CD8-positive, alpha-beta memory T cell (primary cell): ENCODE measurements around the gene ATP8B1. TPM values are rescaled to one million over a fixed set of nuclear protein-coding genes. Genes with fewer than 3 reads are reported as not detected.

Experiments used
- CTCF ChIA-PET: fragments of 350-600 bp; sonication (Branson Sonifier 250); formaldehyde crosslinking; loops from one replicate; lab custom pipeline; 2021; ENCODE audit warnings: antibody characterized with exemption; lab: Charles Lee
- POLR2A ChIA-PET: fragments of 350-600 bp; sonication (Branson Sonifier 250); formaldehyde crosslinking; loops from one replicate; lab custom pipeline; 2021; ENCODE audit warnings: antibody characterized with exemption; lab: Charles Lee
- DNase-seq, 5 donors: peaks; one replicate each; pipeline versions ENCODE4 v3.0.0 to v3.0.0-alpha.2; 2020 to 2022; ENCODE audit warnings: mixed read lengths in 1 of 5
- H3K27ac ChIP-seq: one replicate; pipeline ENCODE4 v1.7.0; 2013; ENCODE audit warnings: low read depth, mild to moderate bottlenecking, low read length, moderate library complexity
- H3K27me3 ChIP-seq: 2 replicates; pipeline ENCODE4 v1.7.0; 2013; ENCODE audit warnings: low read length, mild to moderate bottlenecking; ENCODE audit not compliant: insufficient read depth, poor library complexity, severe bottlenecking
- H3K36me3 ChIP-seq: 2 replicates; pipeline ENCODE4 v1.7.0; 2013; ENCODE audit warnings: mild to moderate bottlenecking, low read length, moderate library complexity; ENCODE audit not compliant: insufficient read depth
- H3K4me1 ChIP-seq: 2 replicates; pipeline ENCODE4 v1.7.0; 2013; ENCODE audit warnings: mild to moderate bottlenecking, low read length, moderate library complexity; ENCODE audit not compliant: insufficient read depth
- H3K4me3 ChIP-seq: 2 replicates; pipeline ENCODE4 v1.7.0; 2013; ENCODE audit warnings: mild to moderate bottlenecking, low read length
- H3K9me3 ChIP-seq: 2 replicates; pipeline ENCODE4 v1.7.0; 2013; ENCODE audit warnings: mild to moderate bottlenecking, low read length
- H3K27ac Mint-ChIP-seq, 8 donors: one replicate each; pipeline ENCODE4 v1.8.0; 2020 to 2021; ENCODE audit warnings: mixed read lengths in 8 of 8, mild to moderate bottlenecking in 6 of 8, inconsistent platforms in 3 of 8, moderate library complexity in 3 of 8
- H3K27me3 Mint-ChIP-seq, 2 donors: one replicate each; pipeline ENCODE4 v1.8.0; 2020 to 2021; ENCODE audit warnings: mixed read lengths in 2 of 2, mild to moderate bottlenecking in 1 of 2, moderate library complexity in 1 of 2
- H3K36me3 Mint-ChIP-seq, 3 donors: one replicate each; pipeline ENCODE4 v1.8.0; 2020 to 2021; ENCODE audit warnings: mixed read lengths in 3 of 3, inconsistent platforms in 1 of 3, mild to moderate bottlenecking in 1 of 3
- H3K4me1 Mint-ChIP-seq, 3 donors: one replicate each; pipeline ENCODE4 v1.8.0; 2020 to 2021; ENCODE audit warnings: mixed read lengths in 3 of 3, inconsistent platforms in 1 of 3, mild to moderate bottlenecking in 1 of 3
- H3K4me3 Mint-ChIP-seq, 7 donors: one replicate each; pipeline ENCODE4 v1.8.0; 2020 to 2021; ENCODE audit warnings: mixed read lengths in 7 of 7, mild to moderate bottlenecking in 6 of 7, moderate library complexity in 4 of 7, inconsistent platforms in 2 of 7
- H3K9me3 Mint-ChIP-seq, 5 donors: one replicate each; pipeline ENCODE4 v1.8.0; 2020 to 2022; ENCODE audit warnings: mixed read lengths in 5 of 5, mild to moderate bottlenecking in 3 of 5, moderate library complexity in 2 of 5, inconsistent platforms in 1 of 5
- polyA plus RNA-seq: library from polyadenylated mRNA; unstranded; fragments of 300-500 nt; fragmentation: Illumina TruSeq; gene quantifications from one replicate; pipeline ENCODE4 v1.2.3, GENCODE V29; 2021
- total RNA-seq, 2 experiments: library from RNA; stranded (reverse); gene quantifications; one replicate each; pipeline ENCODE4 v1.2.3, GENCODE V29; 2021

The ATP8B1 gene
- total and polyA plus RNA-seq, 3 experiments from 2014 or later: not detected

DNA sequence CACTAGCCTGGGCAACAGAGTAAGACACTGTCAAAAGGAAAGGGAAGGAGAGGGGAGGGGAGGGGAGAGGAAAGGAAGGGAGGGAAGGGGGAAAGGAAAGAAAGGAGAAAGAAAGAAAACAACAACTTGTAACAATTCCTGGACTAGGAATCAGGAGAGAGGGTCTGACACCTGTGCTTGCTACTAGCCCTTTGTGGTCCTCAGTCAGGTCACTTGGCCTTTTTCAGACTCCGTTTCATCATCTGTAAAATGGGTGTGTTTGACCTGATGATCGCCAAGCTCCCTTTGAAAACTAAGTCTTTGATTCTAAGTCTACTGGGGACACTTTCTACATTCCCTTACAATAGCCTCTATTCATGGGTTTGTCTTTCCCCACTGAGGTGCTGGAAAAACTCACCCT, 11.4 kb upstream of the ATP8B1 start:
- ChIA-PET CTCF (no interaction called here), POLR2A (no interaction called here)
- no peaks in the 10 kb centered on the region for H3K4me1 ChIP-seq
- H3K36me3 ChIP-seq: no peaks in the 10 kb centered on the region
- H3K4me1 Mint-ChIP-seq: no peaks in the 10 kb centered on the region
- no peak for DNase-seq
- no peak overlapping the region for H3K27ac Mint-ChIP-seq
- H3K4me3 Mint-ChIP-seq: no peak overlapping the region
- no peaks in the 10 kb centered on the region for H3K27me3 ChIP-seq
- H3K27me3 Mint-ChIP-seq: peaks cover 5 to 35% of the 10 kb centered on the region in 2 donors
- peaks cover 0 to 12% (median 2%) of the 10 kb centered on the region in 3 donors for H3K36me3 Mint-ChIP-seq
- no peak overlapping the region for H3K4me3 ChIP-seq
- no peak overlapping the region for H3K27ac ChIP-seq
- peaks cover 13 to 20% (median 17%) of the 10 kb centered on the region in 5 donors for H3K9me3 Mint-ChIP-seq
- no peaks in the 10 kb centered on the region for H3K9me3 ChIP-seq

DNA sequence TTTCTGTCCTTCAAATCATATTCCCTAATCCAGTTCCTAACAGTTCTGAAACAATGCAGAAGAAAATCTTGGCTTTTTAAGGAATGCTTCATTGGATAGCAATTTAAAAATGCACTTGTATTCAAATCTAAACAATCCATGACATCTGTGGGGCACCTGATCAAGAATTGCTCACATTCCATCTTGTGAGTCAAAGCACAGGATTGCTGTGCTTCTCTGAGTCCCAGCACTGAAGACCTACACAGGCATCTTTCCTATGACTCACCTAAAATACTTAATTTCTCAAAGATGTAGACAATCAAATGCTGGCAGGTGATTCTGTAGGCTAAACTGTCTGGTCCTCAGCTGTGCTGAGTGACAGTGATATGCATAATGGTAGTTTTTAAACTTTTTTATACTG, 10.1 kb upstream of the ATP8B1 start:
- Mint-ChIP-seq H3K9me3 (peaks cover 13 to 20% (median 17%) of the 10 kb centered on the region in 5 donors), H3K27me3 (peaks cover 5 to 37% of the 10 kb centered on the region in 2 donors), H3K27ac (no peak overlapping the region), H3K36me3 (peaks cover 0 to 12% (median 2%) of the 10 kb centered on the region in 3 donors), H3K4me1 (no peaks in the 10 kb centered on the region), H3K4me3 (no peak overlapping the region)
- ChIA-PET POLR2A (no interaction called here), CTCF (no interaction called here)
- no peak overlapping the region for H3K4me3 ChIP-seq
- H3K9me3 ChIP-seq: no peaks in the 10 kb centered on the region
- DNase-seq: no peak
- H3K36me3 ChIP-seq: no peaks in the 10 kb centered on the region
- H3K27ac ChIP-seq: no peak overlapping the region
- H3K27me3 ChIP-seq: no peaks in the 10 kb centered on the region
- no peaks in the 10 kb centered on the region for H3K4me1 ChIP-seq

DNA sequence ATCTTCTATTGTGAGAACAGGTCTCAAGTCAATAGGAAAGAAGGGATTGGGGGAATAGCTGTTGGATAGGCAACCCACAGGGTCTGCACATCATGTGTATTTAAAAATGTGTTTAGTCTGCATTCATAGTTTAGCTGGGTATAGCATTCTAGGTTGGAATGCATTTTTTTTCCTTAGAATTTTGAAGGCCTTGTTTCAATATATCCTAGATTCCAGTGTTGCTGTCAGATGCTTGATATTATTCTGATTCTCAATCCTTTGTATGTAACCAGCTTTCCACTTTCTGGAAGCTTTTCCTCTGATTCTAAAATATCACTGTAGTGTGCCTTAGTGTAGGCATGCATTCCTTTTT, 9.0 kb upstream of the ATP8B1 start:
- peaks cover 13 to 20% (median 17%) of the 10 kb centered on the region in 5 donors for H3K9me3 Mint-ChIP-seq
- Histone ChIP-seq H3K4me3 (no peak overlapping the region), H3K27ac (no peak overlapping the region), H3K36me3 (no peaks in the 10 kb centered on the region), H3K27me3 (no peaks in the 10 kb centered on the region), H3K4me1 (no peaks in the 10 kb centered on the region), H3K9me3 (no peaks in the 10 kb centered on the region)
- H3K27me3 Mint-ChIP-seq: peaks cover 6 to 29% of the 10 kb centered on the region in 2 donors
- H3K27ac Mint-ChIP-seq: no peak overlapping the region
- DNase-seq: no peak
- H3K36me3 Mint-ChIP-seq: peaks cover 0 to 12% (median 2%) of the 10 kb centered on the region in 3 donors
- ChIA-PET POLR2A (no interaction called here), CTCF (no interaction called here)
- no peaks in the 10 kb centered on the region for H3K4me1 Mint-ChIP-seq
- no peak overlapping the region for H3K4me3 Mint-ChIP-seq

DNA sequence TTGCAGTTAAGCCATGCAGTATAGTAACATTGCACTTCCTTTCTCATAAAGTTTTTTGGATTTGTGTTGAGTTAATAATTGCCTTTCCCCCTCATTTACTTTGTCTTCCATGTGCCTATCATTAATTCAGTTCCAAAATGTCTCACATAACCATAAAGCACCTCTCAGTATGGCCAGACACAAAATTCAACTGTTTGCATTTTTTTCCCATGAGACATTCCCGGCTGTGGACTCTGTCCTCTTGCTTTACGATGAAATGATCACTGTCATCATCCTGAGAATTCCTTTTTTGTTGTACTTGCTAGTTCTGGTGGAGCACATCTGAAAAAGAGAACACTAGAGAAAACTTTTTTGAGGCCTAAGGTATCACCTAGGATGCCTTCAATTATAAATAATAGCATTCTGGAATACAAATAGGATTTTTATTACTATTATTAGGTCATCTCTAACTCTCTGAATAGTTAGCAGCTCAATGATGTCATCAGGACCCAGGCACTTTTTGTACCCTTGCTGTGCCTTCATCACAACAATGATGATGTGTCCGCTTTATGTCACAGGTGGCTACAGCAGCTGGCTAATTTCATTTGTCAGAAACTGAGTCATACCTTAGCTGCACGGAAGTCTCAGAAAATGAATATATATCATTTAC, 8.5 kb upstream of the ATP8B1 start:
- peaks cover 0 to 12% (median 2%) of the 10 kb centered on the region in 3 donors for H3K36me3 Mint-ChIP-seq
- Histone ChIP-seq H3K9me3 (no peaks in the 10 kb centered on the region), H3K27ac (no peak overlapping the region), H3K4me3 (no peak overlapping the region), H3K4me1 (no peaks in the 10 kb centered on the region), H3K27me3 (no peaks in the 10 kb centered on the region), H3K36me3 (no peaks in the 10 kb centered on the region)
- ChIA-PET POLR2A (no interaction called here), CTCF (no interaction called here)
- peaks cover 13 to 20% (median 17%) of the 10 kb centered on the region in 5 donors for H3K9me3 Mint-ChIP-seq
- no peaks in the 10 kb centered on the region for H3K4me1 Mint-ChIP-seq
- DNase-seq: no peak
- H3K27ac Mint-ChIP-seq: no peak overlapping the region
- H3K4me3 Mint-ChIP-seq: no peak overlapping the region
- H3K27me3 Mint-ChIP-seq: peaks cover 10 to 28% of the 10 kb centered on the region in 2 donors

DNA sequence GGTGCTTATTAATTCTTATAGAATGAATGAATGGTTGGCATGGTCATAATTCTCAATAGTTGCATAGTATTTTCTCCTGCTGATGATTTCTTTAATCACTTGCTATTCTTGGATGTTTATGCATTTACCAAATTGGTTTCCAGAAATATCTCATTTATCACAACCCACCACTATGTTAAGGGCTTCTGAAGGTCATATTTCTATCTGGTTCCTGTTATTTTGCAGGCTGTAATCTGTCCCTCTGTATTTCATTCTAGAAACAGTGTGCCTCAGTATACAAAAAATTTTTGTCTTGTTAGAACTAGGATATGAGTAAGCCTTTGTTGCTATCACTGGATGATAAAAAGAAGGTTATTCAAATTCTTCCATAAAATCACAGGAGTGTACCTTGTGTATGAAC, 6.1 kb upstream of the ATP8B1 start:
- ChIA-PET POLR2A (no interaction called here), CTCF (no interaction called here)
- Histone ChIP-seq H3K36me3 (no peaks in the 10 kb centered on the region), H3K9me3 (no peaks in the 10 kb centered on the region), H3K4me1 (no peaks in the 10 kb centered on the region), H3K27me3 (peaks cover 1% of the 10 kb centered on the region), H3K4me3 (no peak overlapping the region), H3K27ac (no peak overlapping the region)
- Mint-ChIP-seq H3K27me3 (peaks cover 14 to 33% of the 10 kb centered on the region in 2 donors), H3K9me3 (peaks cover 13 to 20% (median 15%) of the 10 kb centered on the region in 5 donors), H3K4me3 (no peak overlapping the region), H3K36me3 (peaks cover 0 to 12% (median 2%) of the 10 kb centered on the region in 3 donors), H3K4me1 (no peaks in the 10 kb centered on the region), H3K27ac (no peak overlapping the region)
- DNase-seq: no peak

DNA sequence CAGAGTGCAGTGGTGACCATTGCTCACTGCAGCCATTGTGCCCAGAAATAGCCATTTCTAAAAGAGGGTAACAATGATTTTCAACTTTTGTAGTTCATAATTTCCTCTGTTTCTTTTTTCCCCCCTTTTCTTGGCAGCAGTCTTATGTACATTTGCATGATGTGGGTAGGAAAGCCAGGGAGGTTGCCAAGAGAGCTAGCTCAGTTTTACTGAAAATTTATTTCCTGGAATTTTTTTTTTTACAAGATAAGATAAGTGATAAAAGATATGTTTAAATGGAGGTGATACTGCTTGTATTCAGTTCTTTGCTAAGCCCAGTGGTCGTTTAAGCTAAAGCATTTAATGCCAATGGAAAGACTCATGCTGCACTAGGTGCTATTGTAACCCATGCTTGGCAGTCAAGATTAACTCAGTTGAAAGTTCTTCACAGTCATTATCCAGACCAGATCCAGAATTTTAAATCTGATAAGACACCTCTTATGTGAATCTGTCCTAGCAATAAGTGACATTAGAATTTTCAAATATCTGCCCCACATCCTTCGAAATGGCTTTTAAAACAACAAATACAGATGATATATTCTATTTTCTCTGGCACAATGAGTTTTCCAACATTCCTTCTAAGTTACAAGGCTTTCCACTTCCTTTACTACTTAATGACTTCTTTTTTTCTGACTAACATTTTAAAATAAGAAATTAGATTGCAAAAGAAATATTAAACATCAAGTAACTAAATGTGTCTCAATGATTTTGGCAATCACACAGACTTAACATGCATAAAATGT, 4.4 kb upstream of the ATP8B1 start:
- H3K4me1 Mint-ChIP-seq: peaks cover 0 to 4% (median 0%) of the 10 kb centered on the region in 3 donors
- CTCF ChIA-PET: no interaction called here
- no peak overlapping the region for H3K27ac Mint-ChIP-seq
- peaks cover 17 to 29% of the 10 kb centered on the region in 2 donors for H3K27me3 Mint-ChIP-seq
- Histone ChIP-seq H3K27ac (no peak overlapping the region), H3K4me1 (no peaks in the 10 kb centered on the region), H3K27me3 (peaks cover 7% of the 10 kb centered on the region), H3K9me3 (no peaks in the 10 kb centered on the region), H3K4me3 (no peak overlapping the region), H3K36me3 (no peaks in the 10 kb centered on the region)
- peaks cover 0 to 5% (median 0%) of the 10 kb centered on the region in 3 donors for H3K36me3 Mint-ChIP-seq
- peaks cover 4 to 13% (median 7%) of the 10 kb centered on the region in 5 donors for H3K9me3 Mint-ChIP-seq
- H3K4me3 Mint-ChIP-seq: no peak overlapping the region
- POLR2A ChIA-PET: interaction anchor here (0.7 kb wide), 1 partner anchor 10 kb away, joined by 3 read pairs; no protein-coding TSS in a partner anchor
- DNase-seq: no peak

DNA sequence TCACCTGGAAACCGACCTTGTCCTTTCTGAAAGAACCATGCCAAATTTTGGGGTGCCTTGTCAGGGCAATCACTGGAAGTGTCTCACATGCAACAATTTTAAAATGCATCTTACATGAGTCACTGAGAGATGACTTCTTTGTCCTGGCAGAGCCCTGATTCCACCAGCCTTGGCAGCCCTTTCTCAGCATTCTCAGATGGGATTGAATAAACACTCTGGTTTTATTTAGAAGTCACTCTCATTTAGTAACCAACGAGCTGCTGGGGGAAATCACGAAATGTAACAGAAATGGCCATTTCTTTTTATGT, 3.8 kb upstream of the ATP8B1 start:
- no peaks in the 10 kb centered on the region for H3K36me3 ChIP-seq
- H3K4me1 ChIP-seq: no peaks in the 10 kb centered on the region
- peaks cover 0 to 5% (median 0%) of the 10 kb centered on the region in 3 donors for H3K36me3 Mint-ChIP-seq
- ChIA-PET CTCF (no interaction called here), POLR2A (interaction anchor here (0.7 kb wide), 1 partner anchor 9 kb away, joined by 3 read pairs; no protein-coding TSS in a partner anchor)
- no peak for DNase-seq
- H3K9me3 Mint-ChIP-seq: peaks cover 4 to 12% (median 6%) of the 10 kb centered on the region in 5 donors
- H3K27me3 ChIP-seq: peaks cover 13% of the 10 kb centered on the region
- H3K4me3 Mint-ChIP-seq: no peak overlapping the region
- peaks cover 0 to 9% (median 1%) of the 10 kb centered on the region in 3 donors for H3K4me1 Mint-ChIP-seq
- H3K4me3 ChIP-seq: no peak overlapping the region
- H3K27ac Mint-ChIP-seq: no peak overlapping the region
- no peak overlapping the region for H3K27ac ChIP-seq
- no peaks in the 10 kb centered on the region for H3K9me3 ChIP-seq
- peaks cover 17 to 35% of the 10 kb centered on the region in 2 donors for H3K27me3 Mint-ChIP-seq
